WTC11 (cell line): ENCODE measurements around the gene ATP9B. TPM values are rescaled to one million over a fixed set of nuclear protein-coding genes. Genes with fewer than 3 reads are reported as not detected.

ENCODE experiments used
- ATAC-seq: fragments of 200-7000 bp; cut with Tn5 transposase; 2 replicates; pipeline ENCODE4 v1.10.0; 2021; ENCODE audit warnings: mild to moderate bottlenecking, moderate library complexity
- CTCF ChIA-PET: fragments of 300-600 bp; sonication (Branson Sonifier 250); formaldehyde crosslinking; loops from one replicate; lab custom pipeline; 2021; ENCODE audit warnings: antibody characterized with exemption; lab: Charles Lee
- POLR2A ChIA-PET: fragments of 350-600 bp; sonication (Branson Sonifier 250); formaldehyde crosslinking; loops from one replicate; lab custom pipeline; 2021; ENCODE audit warnings: antibody characterized with exemption; lab: Charles Lee
- DNase-seq: peaks from one replicate; pipeline ENCODE4 v3.0.0; 2021; ENCODE audit warnings: low spot score
- H3K27ac Mint-ChIP-seq: 2 replicates; pipeline ENCODE4 v1.8.0; 2021; ENCODE audit warnings: mixed read lengths
- H3K27me3 Mint-ChIP-seq: 2 replicates; pipeline ENCODE4 v1.8.0; 2021; ENCODE audit warnings: low read depth, mild to moderate bottlenecking, moderate library complexity, mixed read lengths
- H3K36me3 Mint-ChIP-seq: 2 replicates; pipeline ENCODE4 v1.8.0; 2021; ENCODE audit warnings: mixed read lengths
- H3K4me1 Mint-ChIP-seq: 2 replicates; pipeline ENCODE4 v1.8.0; 2022; ENCODE audit warnings: mixed read lengths
- H3K4me3 Mint-ChIP-seq: 2 replicates; pipeline ENCODE4 v1.8.0; 2021; ENCODE audit warnings: mild to moderate bottlenecking, moderate library complexity, mixed read lengths
- H3K9me3 Mint-ChIP-seq: 2 replicates; pipeline ENCODE4 v1.8.0; 2021; ENCODE audit warnings: mixed read lengths
- ATF1 ChIP-seq: sonication (generic); formaldehyde crosslinking; IDR thresholded peaks from 2 replicates; pipeline ENCODE4 v1.8.1; 2023; ENCODE audit warnings: mild to moderate bottlenecking, moderate library complexity, missing genetic modification reagents
- GABPB1 ChIP-seq: sonication (generic); formaldehyde crosslinking; IDR thresholded peaks from 2 replicates; pipeline ENCODE4 v1.8.1; 2023; ENCODE audit warnings: mild to moderate bottlenecking, missing genetic modification reagents
- JAZF1 ChIP-seq: fragments of 250-450 bp; sonication (Bioruptor Pico); IDR thresholded peaks from 2 replicates; pipeline ENCODE4 v1.9.0; 2021; ENCODE audit warnings: moderate library complexity, mild to moderate bottlenecking, inconsistent platforms
- NFATC4 ChIP-seq: fragments of 250-450 bp; sonication (Bioruptor Pico); IDR thresholded peaks from 2 replicates; pipeline ENCODE4 v1.9.0; 2021; ENCODE audit warnings: mild to moderate bottlenecking
- NFE2L1 ChIP-seq: sonication (generic); formaldehyde crosslinking; IDR thresholded peaks from 2 replicates; pipeline ENCODE4 v1.8.1; 2023; ENCODE audit warnings: missing genetic modification reagents
- NFYB ChIP-seq: sonication (generic); formaldehyde crosslinking; conservative IDR thresholded peaks from 2 replicates; pipeline ENCODE4 v1.8.0; 2022; ENCODE audit warnings: low read depth, missing genetic modification reagents
- OVOL2 ChIP-seq: fragments of 250-450 bp; sonication (Bioruptor Pico); IDR thresholded peaks from 2 replicates; pipeline ENCODE4 v1.9.0; 2021; ENCODE audit warnings: mild to moderate bottlenecking, borderline replicate concordance
- SP1 ChIP-seq: sonication (generic); formaldehyde crosslinking; conservative IDR thresholded peaks from 2 replicates; pipeline ENCODE4 v1.8.1; 2022; ENCODE audit warnings: missing genetic modification reagents
- total RNA-seq: library from RNA; stranded (reverse); gene quantifications from 3 replicates; pipeline ENCODE4 v1.2.3, GENCODE V29; 2021
- TF ChIP-seq, protein P1 (sequence below): sonication (generic); formaldehyde crosslinking; IDR thresholded peaks from 2 replicates; pipeline ENCODE4 v1.8.0; 2022; ENCODE audit warnings: mild to moderate bottlenecking, missing genetic modification reagents
- TF ChIP-seq, protein P2 (sequence below): fragments of 250-450 bp; sonication (Bioruptor Pico); IDR thresholded peaks from 2 replicates; pipeline ENCODE4 v1.9.0; 2021; ENCODE audit warnings: mild to moderate bottlenecking
- TF ChIP-seq, protein P3 (sequence below): sonication (generic); formaldehyde crosslinking; conservative IDR thresholded peaks from 2 replicates; pipeline ENCODE4 v1.8.1; 2022; ENCODE audit warnings: mild to moderate bottlenecking, missing genetic modification reagents
- TF ChIP-seq, protein P4 (sequence below): fragments of 200-600 bp; IDR thresholded peaks from 2 replicates; pipeline ENCODE4 v1.8.0; 2022; ENCODE audit warnings: antibody characterized with exemption
- TF ChIP-seq, protein P5 (sequence below): sonication (generic); formaldehyde crosslinking; IDR thresholded peaks from 2 replicates; pipeline ENCODE4 v1.8.1; 2022; ENCODE audit warnings: mild to moderate bottlenecking, missing genetic modification reagents, moderate library complexity, borderline replicate concordance
- TF ChIP-seq, protein P6 (sequence below): sonication (generic); formaldehyde crosslinking; IDR thresholded peaks from 2 replicates; pipeline ENCODE4 v1.8.0; 2022; ENCODE audit warnings: missing genetic modification reagents
- TF ChIP-seq, protein P7 (sequence below): sonication (generic); formaldehyde crosslinking; IDR thresholded peaks from 2 replicates; pipeline ENCODE4 v1.8.1; 2023; ENCODE audit warnings: mild to moderate bottlenecking, missing genetic modification reagents
- TF ChIP-seq, protein P8 (sequence below): sonication (generic); formaldehyde crosslinking; IDR thresholded peaks from 2 replicates; pipeline ENCODE4 v1.8.0; 2023; ENCODE audit warnings: missing genetic modification reagents, mild to moderate bottlenecking, borderline replicate concordance

Gene ATP9B
- total RNA-seq, 1 experiment from 2014 or later: 19.0 TPM

DNA sequence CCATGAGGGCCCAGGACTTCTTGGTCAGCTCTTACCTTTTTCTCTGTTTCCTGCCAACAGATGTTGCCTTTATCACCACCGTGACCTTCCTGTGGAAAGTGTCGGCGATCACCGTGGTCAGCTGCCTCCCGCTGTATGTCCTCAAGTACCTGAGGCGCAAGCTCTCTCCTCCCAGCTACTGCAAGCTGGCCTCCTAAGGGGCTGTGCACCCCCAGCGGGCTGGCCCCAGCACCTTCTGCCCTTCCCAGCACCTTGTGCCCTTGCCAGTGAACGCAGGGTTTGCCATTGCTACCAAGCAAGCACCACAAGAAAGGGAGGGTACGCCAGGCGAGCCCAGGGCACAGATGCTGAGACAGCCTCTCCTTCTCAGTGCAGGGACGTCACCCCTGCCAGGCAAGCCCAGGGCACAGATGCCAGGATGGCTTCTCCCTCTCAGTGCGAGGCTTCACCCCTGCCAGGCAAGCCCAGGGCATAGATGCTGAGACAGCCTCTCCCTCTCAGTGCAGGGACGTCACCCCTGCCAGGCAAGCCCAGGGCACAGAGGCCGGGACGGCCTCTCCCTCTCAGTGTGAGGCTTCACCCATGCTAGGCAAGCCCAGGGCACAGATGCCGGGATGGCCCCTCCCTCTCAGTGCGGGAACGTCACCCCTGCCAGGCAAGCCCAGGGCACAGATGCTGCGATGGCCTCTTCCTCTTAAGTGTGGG is 308.1 kb downstream of the ATP9B start:
- CTCF ChIA-PET: no interaction called here
- POLR2A ChIA-PET: interaction anchor here (0.6 to 0.8 kb wide), 2 partner anchors 261 to 265 kb away, joined by 3 read pairs; no protein-coding TSS in a partner anchor
- no peak overlapping the region for H3K4me3 Mint-ChIP-seq
- peaks cover 11% of the 10 kb centered on the region for H3K4me1 Mint-ChIP-seq
- DNase-seq (no peak), ATAC-seq (no peak)
- TF ChIP-seq NFATC4 (CRISPR knock-in tag) (no peak), ATF1 (CRISPR knock-in tag) (no peak), OVOL2 (no peak), NFYB (CRISPR knock-in tag) (no peak), NFE2L1 (CRISPR knock-in tag) (no peak)
- TF ChIP-seq, protein P1, sequence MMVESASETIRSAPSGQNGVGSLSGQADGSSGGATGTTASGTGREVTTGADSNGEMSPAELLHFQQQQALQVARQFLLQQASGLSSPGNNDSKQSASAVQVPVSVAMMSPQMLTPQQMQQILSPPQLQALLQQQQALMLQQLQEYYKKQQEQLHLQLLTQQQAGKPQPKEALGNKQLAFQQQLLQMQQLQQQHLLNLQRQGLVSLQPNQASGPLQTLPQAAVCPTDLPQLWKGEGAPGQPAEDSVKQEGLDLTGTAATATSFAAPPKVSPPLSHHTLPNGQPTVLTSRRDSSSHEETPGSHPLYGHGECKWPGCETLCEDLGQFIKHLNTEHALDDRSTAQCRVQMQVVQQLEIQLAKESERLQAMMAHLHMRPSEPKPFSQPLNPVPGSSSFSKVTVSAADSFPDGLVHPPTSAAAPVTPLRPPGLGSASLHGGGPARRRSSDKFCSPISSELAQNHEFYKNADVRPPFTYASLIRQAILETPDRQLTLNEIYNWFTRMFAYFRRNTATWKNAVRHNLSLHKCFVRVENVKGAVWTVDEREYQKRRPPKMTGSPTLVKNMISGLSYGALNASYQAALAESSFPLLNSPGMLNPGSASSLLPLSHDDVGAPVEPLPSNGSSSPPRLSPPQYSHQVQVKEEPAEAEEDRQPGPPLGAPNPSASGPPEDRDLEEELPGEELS (CRISPR knock-in tag): no peak
- TF ChIP-seq, protein P2, sequence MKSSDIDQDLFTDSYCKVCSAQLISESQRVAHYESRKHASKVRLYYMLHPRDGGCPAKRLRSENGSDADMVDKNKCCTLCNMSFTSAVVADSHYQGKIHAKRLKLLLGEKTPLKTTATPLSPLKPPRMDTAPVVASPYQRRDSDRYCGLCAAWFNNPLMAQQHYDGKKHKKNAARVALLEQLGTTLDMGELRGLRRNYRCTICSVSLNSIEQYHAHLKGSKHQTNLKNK (CRISPR knock-in tag): no peak
- TF ChIP-seq, protein P3, sequence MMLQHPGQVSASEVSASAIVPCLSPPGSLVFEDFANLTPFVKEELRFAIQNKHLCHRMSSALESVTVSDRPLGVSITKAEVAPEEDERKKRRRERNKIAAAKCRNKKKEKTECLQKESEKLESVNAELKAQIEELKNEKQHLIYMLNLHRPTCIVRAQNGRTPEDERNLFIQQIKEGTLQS: no peak
- no peaks in the 10 kb centered on the region for H3K9me3 Mint-ChIP-seq
- H3K27ac Mint-ChIP-seq: no peak overlapping the region
- H3K27me3 Mint-ChIP-seq: 0 out of 2 replicates have a peak, but pooled peaks cover 4% of the 10 kb centered on the region
- H3K36me3 Mint-ChIP-seq: peaks cover 4% of the 10 kb centered on the region; the same call in 1 of the 2 replicates

DNA sequence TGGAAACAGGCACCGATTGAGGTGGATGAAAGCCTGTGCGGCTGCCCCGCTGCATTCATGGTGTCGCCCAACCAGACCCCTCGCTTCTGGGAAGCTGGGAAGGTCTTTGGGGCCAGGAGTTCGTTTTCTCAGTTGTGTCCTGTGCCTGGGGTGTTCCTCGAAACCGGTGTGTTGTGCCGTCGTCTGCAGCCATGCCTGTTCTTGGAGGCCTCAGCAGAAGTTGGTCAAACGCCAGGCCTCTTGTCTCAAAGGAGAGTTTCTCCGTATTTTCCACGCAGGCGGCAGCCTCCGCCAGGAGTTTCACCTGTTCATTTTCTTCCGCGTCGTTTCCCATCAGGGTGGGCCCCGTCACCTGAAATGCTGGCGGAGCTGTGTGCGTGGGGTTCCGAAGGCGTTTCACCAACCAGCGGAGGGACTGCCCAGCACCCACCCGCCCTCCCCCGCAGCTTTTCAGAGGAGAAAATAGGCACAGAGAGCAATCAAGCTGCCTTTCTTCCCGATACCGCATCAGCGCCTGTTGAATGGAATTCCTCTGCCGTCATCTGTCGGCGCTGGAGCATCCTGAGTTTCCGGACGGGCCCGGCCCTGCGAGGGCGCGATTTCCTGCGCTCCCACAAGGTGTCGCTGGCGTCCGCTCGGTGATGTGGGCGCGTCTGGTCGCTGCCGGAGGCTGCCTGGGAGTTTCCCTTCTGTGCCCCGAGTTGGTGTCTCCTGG is 309.5 kb downstream of the ATP9B start:
- peak; percentile 92 for DNase-seq
- H3K9me3 Mint-ChIP-seq: no peaks in the 10 kb centered on the region
- peak overlapping the region; percentile 97 for H3K27ac Mint-ChIP-seq
- peaks cover 11% of the 10 kb centered on the region for H3K4me1 Mint-ChIP-seq
- CTCF ChIA-PET: interaction anchor here (0.6 to 1.8 kb wide), 25 partner anchors 12 to 405 kb away, joined by 3 to 10 read pairs (median 4); no protein-coding TSS in a partner anchor
- H3K36me3 Mint-ChIP-seq: peaks cover 4% of the 10 kb centered on the region; the same call in 1 of the 2 replicates
- 0 out of 2 replicates have a peak, but pooled peaks cover 4% of the 10 kb centered on the region for H3K27me3 Mint-ChIP-seq
- peak; percentile 84 for ATAC-seq
- POLR2A ChIA-PET: interaction anchor here (0.6 kb wide), 1 partner anchor 10 kb away, joined by 4 read pairs; no protein-coding TSS in a partner anchor
- H3K4me3 Mint-ChIP-seq: peak overlapping the region; percentile 67
- TF ChIP-seq SP1 (CRISPR knock-in tag) (0 out of 2 replicates have a peak, but pooled peaks have one; percentile 20), JAZF1 (CRISPR knock-in tag) (no peak), GABPB1 (no peak)
- TF ChIP-seq, protein P4, sequence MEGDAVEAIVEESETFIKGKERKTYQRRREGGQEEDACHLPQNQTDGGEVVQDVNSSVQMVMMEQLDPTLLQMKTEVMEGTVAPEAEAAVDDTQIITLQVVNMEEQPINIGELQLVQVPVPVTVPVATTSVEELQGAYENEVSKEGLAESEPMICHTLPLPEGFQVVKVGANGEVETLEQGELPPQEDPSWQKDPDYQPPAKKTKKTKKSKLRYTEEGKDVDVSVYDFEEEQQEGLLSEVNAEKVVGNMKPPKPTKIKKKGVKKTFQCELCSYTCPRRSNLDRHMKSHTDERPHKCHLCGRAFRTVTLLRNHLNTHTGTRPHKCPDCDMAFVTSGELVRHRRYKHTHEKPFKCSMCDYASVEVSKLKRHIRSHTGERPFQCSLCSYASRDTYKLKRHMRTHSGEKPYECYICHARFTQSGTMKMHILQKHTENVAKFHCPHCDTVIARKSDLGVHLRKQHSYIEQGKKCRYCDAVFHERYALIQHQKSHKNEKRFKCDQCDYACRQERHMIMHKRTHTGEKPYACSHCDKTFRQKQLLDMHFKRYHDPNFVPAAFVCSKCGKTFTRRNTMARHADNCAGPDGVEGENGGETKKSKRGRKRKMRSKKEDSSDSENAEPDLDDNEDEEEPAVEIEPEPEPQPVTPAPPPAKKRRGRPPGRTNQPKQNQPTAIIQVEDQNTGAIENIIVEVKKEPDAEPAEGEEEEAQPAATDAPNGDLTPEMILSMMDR: peak; percentile 89
- TF ChIP-seq, protein P5, sequence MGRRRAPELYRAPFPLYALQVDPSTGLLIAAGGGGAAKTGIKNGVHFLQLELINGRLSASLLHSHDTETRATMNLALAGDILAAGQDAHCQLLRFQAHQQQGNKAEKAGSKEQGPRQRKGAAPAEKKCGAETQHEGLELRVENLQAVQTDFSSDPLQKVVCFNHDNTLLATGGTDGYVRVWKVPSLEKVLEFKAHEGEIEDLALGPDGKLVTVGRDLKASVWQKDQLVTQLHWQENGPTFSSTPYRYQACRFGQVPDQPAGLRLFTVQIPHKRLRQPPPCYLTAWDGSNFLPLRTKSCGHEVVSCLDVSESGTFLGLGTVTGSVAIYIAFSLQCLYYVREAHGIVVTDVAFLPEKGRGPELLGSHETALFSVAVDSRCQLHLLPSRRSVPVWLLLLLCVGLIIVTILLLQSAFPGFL (CRISPR knock-in tag): no peak
- TF ChIP-seq, protein P6, sequence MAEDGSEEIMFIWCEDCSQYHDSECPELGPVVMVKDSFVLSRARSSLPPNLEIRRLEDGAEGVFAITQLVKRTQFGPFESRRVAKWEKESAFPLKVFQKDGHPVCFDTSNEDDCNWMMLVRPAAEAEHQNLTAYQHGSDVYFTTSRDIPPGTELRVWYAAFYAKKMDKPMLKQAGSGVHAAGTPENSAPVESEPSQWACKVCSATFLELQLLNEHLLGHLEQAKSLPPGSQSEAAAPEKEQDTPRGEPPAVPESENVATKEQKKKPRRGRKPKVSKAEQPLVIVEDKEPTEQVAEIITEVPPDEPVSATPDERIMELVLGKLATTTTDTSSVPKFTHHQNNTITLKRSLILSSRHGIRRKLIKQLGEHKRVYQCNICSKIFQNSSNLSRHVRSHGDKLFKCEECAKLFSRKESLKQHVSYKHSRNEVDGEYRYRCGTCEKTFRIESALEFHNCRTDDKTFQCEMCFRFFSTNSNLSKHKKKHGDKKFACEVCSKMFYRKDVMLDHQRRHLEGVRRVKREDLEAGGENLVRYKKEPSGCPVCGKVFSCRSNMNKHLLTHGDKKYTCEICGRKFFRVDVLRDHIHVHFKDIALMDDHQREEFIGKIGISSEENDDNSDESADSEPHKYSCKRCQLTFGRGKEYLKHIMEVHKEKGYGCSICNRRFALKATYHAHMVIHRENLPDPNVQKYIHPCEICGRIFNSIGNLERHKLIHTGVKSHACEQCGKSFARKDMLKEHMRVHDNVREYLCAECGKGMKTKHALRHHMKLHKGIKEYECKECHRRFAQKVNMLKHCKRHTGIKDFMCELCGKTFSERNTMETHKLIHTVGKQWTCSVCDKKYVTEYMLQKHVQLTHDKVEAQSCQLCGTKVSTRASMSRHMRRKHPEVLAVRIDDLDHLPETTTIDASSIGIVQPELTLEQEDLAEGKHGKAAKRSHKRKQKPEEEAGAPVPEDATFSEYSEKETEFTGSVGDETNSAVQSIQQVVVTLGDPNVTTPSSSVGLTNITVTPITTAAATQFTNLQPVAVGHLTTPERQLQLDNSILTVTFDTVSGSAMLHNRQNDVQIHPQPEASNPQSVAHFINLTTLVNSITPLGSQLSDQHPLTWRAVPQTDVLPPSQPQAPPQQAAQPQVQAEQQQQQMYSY (CRISPR knock-in tag): peak; percentile 84; the same call in 1 of the 2 replicates
- TF ChIP-seq, protein P7, sequence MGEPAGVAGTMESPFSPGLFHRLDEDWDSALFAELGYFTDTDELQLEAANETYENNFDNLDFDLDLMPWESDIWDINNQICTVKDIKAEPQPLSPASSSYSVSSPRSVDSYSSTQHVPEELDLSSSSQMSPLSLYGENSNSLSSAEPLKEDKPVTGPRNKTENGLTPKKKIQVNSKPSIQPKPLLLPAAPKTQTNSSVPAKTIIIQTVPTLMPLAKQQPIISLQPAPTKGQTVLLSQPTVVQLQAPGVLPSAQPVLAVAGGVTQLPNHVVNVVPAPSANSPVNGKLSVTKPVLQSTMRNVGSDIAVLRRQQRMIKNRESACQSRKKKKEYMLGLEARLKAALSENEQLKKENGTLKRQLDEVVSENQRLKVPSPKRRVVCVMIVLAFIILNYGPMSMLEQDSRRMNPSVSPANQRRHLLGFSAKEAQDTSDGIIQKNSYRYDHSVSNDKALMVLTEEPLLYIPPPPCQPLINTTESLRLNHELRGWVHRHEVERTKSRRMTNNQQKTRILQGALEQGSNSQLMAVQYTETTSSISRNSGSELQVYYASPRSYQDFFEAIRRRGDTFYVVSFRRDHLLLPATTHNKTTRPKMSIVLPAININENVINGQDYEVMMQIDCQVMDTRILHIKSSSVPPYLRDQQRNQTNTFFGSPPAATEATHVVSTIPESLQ (CRISPR knock-in tag): no peak
- TF ChIP-seq, protein P8, sequence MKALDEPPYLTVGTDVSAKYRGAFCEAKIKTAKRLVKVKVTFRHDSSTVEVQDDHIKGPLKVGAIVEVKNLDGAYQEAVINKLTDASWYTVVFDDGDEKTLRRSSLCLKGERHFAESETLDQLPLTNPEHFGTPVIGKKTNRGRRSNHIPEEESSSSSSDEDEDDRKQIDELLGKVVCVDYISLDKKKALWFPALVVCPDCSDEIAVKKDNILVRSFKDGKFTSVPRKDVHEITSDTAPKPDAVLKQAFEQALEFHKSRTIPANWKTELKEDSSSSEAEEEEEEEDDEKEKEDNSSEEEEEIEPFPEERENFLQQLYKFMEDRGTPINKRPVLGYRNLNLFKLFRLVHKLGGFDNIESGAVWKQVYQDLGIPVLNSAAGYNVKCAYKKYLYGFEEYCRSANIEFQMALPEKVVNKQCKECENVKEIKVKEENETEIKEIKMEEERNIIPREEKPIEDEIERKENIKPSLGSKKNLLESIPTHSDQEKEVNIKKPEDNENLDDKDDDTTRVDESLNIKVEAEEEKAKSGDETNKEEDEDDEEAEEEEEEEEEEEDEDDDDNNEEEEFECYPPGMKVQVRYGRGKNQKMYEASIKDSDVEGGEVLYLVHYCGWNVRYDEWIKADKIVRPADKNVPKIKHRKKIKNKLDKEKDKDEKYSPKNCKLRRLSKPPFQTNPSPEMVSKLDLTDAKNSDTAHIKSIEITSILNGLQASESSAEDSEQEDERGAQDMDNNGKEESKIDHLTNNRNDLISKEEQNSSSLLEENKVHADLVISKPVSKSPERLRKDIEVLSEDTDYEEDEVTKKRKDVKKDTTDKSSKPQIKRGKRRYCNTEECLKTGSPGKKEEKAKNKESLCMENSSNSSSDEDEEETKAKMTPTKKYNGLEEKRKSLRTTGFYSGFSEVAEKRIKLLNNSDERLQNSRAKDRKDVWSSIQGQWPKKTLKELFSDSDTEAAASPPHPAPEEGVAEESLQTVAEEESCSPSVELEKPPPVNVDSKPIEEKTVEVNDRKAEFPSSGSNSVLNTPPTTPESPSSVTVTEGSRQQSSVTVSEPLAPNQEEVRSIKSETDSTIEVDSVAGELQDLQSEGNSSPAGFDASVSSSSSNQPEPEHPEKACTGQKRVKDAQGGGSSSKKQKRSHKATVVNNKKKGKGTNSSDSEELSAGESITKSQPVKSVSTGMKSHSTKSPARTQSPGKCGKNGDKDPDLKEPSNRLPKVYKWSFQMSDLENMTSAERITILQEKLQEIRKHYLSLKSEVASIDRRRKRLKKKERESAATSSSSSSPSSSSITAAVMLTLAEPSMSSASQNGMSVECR (CRISPR knock-in tag): no peak
